Measurements from ENCODE around the gene ZNF274.

ZNF274 gene

GRCh38 chr19:58261968-58262921 is 79.4 kb downstream of the ZNF274 start:
- H3K4me1 ChIP-seq (ENCODE audit: low read length): no peaks in the 10 kb centered on the region
- H3K79me2 ChIP-seq (ENCODE audit: low read length): no peaks in the 10 kb centered on the region
- no peak overlapping the region for H3K4me2 ChIP-seq (ENCODE audit: low read depth, low read length)
- no peak overlapping the region for H3K4me3 ChIP-seq (ENCODE audit: low read length)
- no peaks in the 10 kb centered on the region for H3K27me3 ChIP-seq (replicated peaks; ENCODE audit: insufficient read depth, low read length)
- H3K9me3 ChIP-seq (replicated peaks; ENCODE audit: insufficient read depth, low read length): no peaks in the 10 kb centered on the region
- DNase-seq: no peak
- no peak overlapping the region for H3K9ac ChIP-seq (ENCODE audit: low read length)
- no peaks in the 10 kb centered on the region for H4K20me1 ChIP-seq (ENCODE audit: insufficient read depth, low read length)
- no peaks in the 10 kb centered on the region for H3K36me3 ChIP-seq (replicated peaks; ENCODE audit: insufficient read depth, low read length)
- H3F3A ChIP-seq (ENCODE audit: insufficient read depth, low read length): no peaks in the 10 kb centered on the region
- H3K27ac ChIP-seq (ENCODE audit: low read length): no peak overlapping the region
- no peak for TF ChIP-seq EZH2 (optimal IDR thresholded peaks at IDR 0.05; ENCODE audit: low read depth, low read length)
- TF ChIP-seq EZH2phosphoT487 (IDR thresholded peaks at IDR 0.05; ENCODE audit: low read length): no peak
- TF ChIP-seq CTCF (IDR thresholded peaks at IDR 0.05; ENCODE audit: low read length): no peak
- no peaks in the 10 kb centered on the region for H3K9me2 ChIP-seq (replicated peaks; ENCODE audit: insufficient read depth, low read length)
- H2AFZ ChIP-seq (ENCODE audit: low read length): no peak overlapping the region

GRCh38 chr19:58262922-58263296 is 80.0 kb downstream of the ZNF274 start:
- H3K9me3 ChIP-seq (replicated peaks; ENCODE audit: insufficient read depth, low read length): no peaks in the 10 kb centered on the region
- H3K27me3 ChIP-seq (replicated peaks; ENCODE audit: insufficient read depth, low read length): no peaks in the 10 kb centered on the region
- H3K9ac ChIP-seq (ENCODE audit: low read length): no peak overlapping the region
- no peaks in the 10 kb centered on the region for H3F3A ChIP-seq (ENCODE audit: insufficient read depth, low read length)
- H3K4me1 ChIP-seq (ENCODE audit: low read length): no peaks in the 10 kb centered on the region
- no peak overlapping the region for H3K27ac ChIP-seq (ENCODE audit: low read length)
- TF ChIP-seq EZH2 (optimal IDR thresholded peaks at IDR 0.05; ENCODE audit: low read depth, low read length) (no peak), CTCF (IDR thresholded peaks at IDR 0.05; ENCODE audit: low read length) (no peak), EZH2phosphoT487 (IDR thresholded peaks at IDR 0.05; ENCODE audit: low read length) (no peak)
- H2AFZ ChIP-seq (ENCODE audit: low read length): no peak overlapping the region
- H3K4me3 ChIP-seq (ENCODE audit: low read length): no peak overlapping the region
- H4K20me1 ChIP-seq (ENCODE audit: insufficient read depth, low read length): no peaks in the 10 kb centered on the region
- H3K79me2 ChIP-seq (ENCODE audit: low read length): no peaks in the 10 kb centered on the region
- no peaks in the 10 kb centered on the region for H3K36me3 ChIP-seq (replicated peaks; ENCODE audit: insufficient read depth, low read length)
- DNase-seq: no peak
- H3K9me2 ChIP-seq (replicated peaks; ENCODE audit: insufficient read depth, low read length): no peaks in the 10 kb centered on the region
- H3K4me2 ChIP-seq (ENCODE audit: low read depth, low read length): no peak overlapping the region

All from MM.1S (cell line).